ENCODE data around the gene GRIK4.

Gene GRIK4

GRCh38 chr11:120789391-120789790, 277.8 kb downstream of the GRIK4 start:
- no peak for DNase-seq

DNA sequence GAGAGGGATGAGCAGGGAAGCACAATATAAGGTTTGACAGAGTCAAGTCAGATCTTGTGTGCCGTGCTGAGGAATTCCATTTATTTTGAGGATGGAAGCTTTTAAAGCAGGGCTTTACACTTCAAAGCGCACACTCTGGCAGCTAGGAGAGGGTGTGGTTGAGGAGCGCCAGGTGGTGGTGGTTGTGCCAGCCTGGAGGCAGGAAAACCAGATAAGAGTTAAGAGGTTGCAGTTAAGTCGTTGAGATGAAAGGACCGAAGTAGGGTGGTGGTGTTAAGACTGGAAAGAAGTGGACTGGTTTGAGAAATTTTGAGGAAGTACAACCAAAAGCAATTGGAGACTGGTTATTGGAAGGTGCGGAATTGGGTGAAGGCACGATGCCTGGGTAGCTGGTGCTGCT, 280.8 kb downstream of the GRIK4 start:
- DNase-seq = no peak

DNA sequence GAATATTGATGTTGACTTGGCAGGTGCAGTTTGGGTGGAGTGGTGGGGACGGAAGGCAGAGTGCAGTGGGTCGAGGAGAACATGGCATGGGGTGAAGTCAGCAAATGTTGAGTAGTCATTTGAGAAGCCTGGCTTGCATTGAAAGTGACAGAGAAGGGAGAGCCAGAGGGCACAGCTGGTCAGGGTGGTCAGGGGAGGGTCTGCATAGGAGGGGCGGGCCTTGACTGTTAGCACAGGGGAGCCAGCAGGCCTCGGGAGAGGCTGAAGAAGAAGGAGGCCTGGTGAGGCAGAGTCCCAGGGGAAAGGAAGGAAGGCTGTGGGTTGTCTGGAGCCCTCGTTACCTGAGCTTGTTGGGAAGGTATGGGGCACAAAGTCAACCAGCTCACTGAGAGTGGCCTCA, 281.6 kb downstream of the GRIK4 start:
- DNase-seq = no peak

DNA sequence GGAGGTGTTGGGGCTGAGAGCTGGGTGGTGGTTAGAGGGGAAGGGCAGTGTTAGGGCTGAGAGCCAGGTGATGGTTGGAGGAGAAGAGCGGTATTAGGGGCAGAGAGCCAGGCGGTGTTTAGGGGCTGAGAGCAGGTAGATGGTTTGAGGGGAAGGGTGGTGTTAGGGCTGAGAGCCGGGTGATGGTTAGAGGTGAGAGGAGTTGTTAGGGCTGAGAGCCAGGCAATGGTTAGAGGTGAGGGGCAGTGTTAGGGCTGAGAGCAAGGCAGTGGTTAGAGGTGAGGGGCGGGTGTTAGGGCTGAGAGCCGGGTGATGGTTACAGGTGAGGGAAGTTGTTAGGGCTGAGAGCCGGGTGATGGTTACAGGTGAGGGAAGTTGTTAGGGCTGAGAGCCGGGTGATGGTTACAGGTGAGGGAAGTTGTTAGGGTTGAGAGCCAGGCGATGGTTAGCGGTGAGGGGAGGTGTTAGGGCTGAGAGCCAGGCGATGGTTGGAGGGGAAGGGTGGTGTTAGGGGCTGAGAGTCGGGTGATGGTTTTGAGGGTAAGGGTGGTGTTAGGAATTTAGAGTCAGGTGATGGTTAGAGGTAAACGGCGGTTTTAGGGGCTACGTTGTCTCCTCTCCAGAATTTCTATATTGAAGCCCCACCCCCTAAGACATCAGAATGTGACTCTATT, 282.4 kb downstream of the GRIK4 start:
- no peak for DNase-seq

- no peak for DNase-seq
Measured at GRCh38 chr11:120794748-120795147, 283.2 kb downstream of the GRIK4 start.

DNA sequence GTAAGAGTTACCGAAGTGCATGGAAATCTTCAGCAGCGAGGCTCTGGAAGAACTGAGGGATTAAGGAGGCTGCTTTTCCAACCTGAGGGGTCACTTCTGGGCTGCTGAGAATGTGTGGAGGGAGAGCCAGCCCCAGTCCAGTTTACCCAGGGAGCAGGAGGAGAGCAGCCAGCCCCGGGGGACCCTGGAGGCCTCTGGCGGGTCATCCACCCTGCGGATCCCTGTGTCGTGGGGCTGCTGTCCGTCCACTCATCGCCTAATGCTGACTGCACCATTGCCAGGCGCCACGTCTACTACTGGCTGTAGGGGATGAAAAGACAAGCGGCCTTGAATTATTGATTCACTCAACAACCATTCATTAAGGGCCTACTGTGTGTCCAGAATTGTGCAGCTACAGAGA, 283.6 kb downstream of the GRIK4 start:
- no peak for DNase-seq

GRCh38 chr11:120797143-120797542, 285.6 kb downstream of the GRIK4 start:
- DNase-seq = no peak

GRCh38 chr11:120798854-120799253, 287.3 kb downstream of the GRIK4 start:
- DNase-seq = no peak

DNA sequence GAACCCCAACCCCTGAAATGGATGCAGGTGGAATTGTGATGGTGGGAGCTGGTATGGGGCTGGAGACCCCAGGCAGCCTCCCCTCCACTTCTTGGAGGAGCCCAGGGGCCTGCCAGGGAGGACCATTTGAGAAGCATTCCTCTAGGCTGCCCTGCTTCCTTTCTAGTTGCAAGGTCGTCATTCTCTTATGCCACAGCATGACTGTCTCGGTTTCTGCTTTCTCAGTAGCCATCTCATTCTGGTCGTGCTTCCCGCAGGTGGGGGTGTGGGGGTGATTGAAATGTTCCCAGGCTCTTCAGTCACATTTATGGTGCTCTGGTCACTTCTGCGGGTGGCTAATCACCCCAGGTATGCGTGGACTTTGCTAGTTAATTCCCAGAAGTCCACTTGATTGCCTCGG, 288.7 kb downstream of the GRIK4 start:
- no peak for DNase-seq

DNA sequence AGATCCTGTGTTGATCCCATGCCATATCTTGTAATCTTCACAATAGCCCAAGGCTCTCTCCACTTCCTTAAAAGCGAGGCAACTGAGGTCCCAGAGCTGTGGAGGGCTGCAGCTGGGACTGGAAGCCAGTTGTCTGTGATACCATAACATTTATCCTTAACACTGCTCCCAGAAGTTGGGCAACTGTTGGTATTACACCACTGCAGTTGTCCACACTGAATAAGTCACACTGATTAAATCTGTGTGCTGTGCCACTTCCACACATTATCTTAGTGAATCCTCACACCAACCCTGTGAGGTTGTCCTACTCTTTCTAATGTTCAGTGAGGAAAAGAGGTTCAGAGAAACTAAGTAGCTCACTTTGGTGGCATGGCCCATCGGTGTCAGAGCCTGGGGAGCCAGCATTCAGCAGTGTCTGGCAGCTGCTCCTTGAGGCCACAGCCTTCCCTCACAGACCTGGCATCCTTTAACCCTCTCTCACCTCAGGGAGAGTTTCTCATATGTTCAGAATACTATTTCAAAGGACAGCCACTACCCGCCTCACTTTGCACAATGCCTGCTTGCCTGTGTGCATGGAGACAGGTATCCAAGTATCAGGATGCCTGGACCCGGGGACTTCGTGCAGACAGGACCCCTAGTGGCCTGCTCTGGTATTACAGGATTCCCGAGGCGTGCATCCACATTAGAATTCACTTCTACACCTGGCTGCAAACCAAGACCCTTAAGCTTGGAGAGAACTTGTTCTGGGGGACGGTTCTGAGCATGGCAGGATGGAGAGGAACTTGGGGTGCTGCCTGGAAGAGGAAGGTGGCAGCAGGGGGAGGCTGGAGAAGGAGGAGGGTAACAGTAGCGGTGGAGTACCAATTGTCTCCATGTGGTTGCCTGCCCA, 290.5 kb downstream of the GRIK4 start:
- no peak for DNase-seq

- no peak for DNase-seq
Measured at GRCh38 chr11:120805960-120806555, 294.5 kb downstream of the GRIK4 start.

DNA sequence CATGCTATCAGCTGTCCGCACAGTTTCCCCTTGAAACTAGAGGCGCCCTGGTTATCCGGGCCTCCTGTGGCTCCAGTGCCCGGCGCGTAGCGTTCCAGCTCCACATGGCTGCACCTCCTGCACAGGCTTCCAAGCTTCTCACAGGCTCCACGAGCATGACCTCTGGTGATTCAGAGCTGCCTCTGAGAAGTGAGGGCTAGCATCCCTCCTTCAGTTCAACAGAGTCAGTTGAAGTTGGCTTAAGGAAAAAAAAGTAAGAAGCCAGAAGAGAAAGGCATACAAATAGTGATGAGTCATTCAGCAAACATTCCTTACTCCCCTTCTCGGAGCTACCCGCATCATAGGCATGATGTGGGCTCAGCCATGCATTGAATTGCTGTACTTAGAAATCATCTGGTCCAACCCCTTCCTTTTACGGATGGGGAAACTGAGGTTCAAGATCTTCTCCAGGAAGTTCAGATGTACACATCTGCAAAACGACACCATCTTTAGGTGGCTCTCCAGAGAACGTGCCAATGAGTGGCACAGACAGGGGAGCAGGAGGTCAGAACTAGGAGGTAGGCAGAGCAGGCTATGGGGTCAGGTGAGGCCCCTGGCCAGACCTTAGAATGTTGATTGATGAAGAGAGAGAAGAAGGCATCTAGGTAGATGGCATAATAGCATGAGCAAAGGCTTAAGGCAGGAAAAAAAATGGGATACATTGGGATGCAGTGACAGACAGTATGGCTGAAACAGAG, 296.0 kb downstream of the GRIK4 start:
- no peak for DNase-seq

DNA sequence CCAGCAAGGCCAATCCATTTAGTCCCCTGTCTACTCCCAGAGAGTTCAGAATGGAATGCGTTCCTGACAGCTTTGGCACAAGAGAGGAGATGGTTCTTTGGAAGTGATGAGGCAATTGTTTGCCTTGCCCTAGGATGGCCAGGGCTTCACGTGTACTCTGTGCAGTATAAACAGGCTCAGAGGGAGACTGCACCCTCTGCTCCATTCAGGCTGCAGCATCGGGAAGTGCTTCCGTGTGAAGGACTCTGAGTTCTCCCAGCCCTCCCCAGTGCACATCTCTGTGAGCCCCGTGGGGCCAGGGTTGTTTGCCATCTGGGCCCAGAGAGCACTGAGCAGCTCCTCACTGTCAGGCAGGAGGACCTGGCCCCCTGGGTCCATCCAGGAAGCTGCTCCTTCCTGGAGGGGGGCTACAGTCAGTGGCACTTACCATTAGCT, 297.1 kb downstream of the GRIK4 start:
- DNase-seq = no peak

GRCh38 chr11:120810251-120810650, 298.7 kb downstream of the GRIK4 start:
- no peak for DNase-seq

- no peak for DNase-seq
Measured at GRCh38 chr11:120811199-120811598, 299.7 kb downstream of the GRIK4 start.

- no peak for DNase-seq
Measured at GRCh38 chr11:120811731-120812130, 300.2 kb downstream of the GRIK4 start.

DNA sequence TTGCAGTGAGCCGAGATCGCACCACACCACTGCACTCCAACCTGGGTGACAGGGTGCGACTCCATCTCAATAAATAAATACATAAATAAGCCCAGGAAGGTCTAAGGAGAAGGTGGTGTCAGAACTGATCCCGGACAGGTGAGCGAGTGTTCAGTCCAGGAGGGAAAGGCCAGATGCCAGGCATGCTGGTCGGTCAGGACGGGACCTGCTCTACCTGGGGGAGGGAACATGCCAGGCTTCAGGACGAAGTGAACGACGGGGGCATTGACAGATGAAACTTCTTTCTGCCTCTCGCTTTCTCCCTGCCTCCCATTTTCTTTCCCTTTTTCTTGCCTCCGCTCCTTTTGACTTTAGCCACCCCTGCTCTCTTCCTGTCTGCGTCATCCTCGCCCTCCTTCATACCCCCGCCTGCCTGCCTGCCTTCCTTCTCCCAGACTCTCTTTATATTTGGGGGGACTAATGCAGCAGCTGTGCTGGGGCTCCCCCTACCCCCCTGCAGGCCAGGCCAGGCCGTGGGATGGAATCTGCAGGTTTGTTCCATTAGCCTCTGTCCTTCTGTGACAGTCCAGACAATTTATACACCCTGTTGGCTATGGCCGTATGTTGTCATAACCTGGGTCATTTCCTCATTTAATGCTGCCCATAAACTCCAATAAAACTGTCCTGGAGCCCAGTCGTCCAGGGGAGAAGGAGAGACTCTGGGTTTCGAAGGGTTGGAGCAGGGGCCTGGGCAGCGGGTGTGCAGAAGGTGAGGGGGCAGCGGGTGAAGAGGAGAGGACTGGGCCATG, 303.2 kb downstream of the GRIK4 start:
- no peak for DNase-seq

DNA sequence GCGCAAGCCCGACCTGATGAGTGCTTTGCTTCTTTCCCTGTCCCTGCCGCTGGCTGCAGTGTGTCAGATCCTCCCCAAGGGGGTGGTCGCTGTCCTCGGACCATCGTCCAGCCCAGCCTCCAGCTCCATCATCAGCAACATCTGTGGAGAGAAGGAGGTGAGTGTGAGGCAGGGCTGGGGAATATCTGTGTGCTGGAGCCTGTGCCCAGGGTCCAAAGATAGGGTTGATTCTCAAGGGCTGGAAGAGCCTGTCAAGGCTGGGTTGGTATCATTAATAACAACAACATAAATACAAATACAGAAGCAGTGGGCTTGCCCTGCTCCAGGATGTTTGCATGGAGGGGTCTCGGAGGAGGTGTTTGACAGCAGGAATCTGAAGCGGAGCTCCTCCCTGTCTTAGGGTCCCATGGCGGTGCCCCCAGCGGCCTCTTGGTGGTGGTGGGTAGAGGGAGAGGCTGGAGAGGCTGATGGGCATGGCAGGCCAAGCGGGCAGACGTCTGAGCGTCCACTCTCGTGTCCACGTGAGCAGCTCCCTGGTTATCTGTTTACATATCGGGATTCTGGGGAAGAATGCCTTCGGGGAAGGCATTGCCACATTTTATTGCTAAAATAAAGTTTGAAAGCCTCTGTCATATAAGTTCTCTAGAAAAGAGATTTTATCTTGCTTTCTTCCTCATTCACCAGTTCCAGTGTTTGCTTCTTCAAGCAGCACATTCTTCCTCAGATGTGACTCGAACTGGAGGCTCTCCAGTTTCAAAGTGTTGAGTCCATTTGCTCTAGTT, 304.0 kb downstream of the GRIK4 start:
- DNase-seq = no peak

GRCh38 chr11:120816176-120816575, 304.6 kb downstream of the GRIK4 start:
- DNase-seq = no peak

GRCh38 chr11:120816711-120817110, 305.2 kb downstream of the GRIK4 start:
- DNase-seq = no peak

GRCh38 chr11:120817158-120817557, 305.6 kb downstream of the GRIK4 start:
- DNase-seq = no peak

GRCh38 chr11:120818097-120818496, 306.5 kb downstream of the GRIK4 start:
- no peak for DNase-seq
